Activated T-helper 1 cell treated with anti-CD3 and anti-CD28 coated beads, Interleukin-12 subunit alpha, Interleukin-12 subunit beta, Interleukin-2, Interleukin-4 antibody, amounts not matched to agents 30 ng/mL and 10 ng/mL and 1 ng/mL, durations not matched to agents 14 hours and 24 hours and 36 hours (primary cell): Measurements from ENCODE around the gene S1PR5. TPM values are rescaled to one million over a fixed set of nuclear protein-coding genes. Genes with fewer than 3 reads are reported as not detected.

Experiments used
- DNase-seq: peaks from one replicate; pipeline ENCODE4 v3.0.0; 2021; ENCODE audit warnings: low spot score
- H3K27ac Mint-ChIP-seq: one replicate; pipeline ENCODE4 v1.8.0; 2021; ENCODE audit warnings: mild to moderate bottlenecking, mixed read lengths
- H3K27me3 Mint-ChIP-seq: one replicate; pipeline ENCODE4 v1.8.0; 2022; ENCODE audit warnings: mild to moderate bottlenecking, moderate library complexity, mixed read lengths; ENCODE audit not compliant: insufficient read depth
- H3K36me3 Mint-ChIP-seq: one replicate; pipeline ENCODE4 v1.8.0; 2021; ENCODE audit warnings: low read depth, mixed read lengths
- H3K4me1 Mint-ChIP-seq: one replicate; pipeline ENCODE4 v1.8.0; 2021; ENCODE audit warnings: low read depth, mixed read lengths
- H3K4me3 Mint-ChIP-seq: one replicate; pipeline ENCODE4 v1.8.0; 2021; ENCODE audit warnings: mild to moderate bottlenecking, moderate library complexity, mixed read lengths
- H3K9me3 Mint-ChIP-seq: one replicate; pipeline ENCODE4 v1.8.0; 2021; ENCODE audit warnings: mixed read lengths
- intact Hi-C: fragments of 100-400 bp; cut with micrococcal nuclease; formaldehyde crosslinking; loops from one replicate; pipeline ENCODE4 v1.15.1; 2024
- total RNA-seq: library from RNA; stranded (reverse); gene quantifications from 2 replicates; pipeline ENCODE4 v1.2.3, GENCODE V29; 2022

S1PR5 gene
- total RNA-seq, 1 donor from 2014 or later = not detected

DNA sequence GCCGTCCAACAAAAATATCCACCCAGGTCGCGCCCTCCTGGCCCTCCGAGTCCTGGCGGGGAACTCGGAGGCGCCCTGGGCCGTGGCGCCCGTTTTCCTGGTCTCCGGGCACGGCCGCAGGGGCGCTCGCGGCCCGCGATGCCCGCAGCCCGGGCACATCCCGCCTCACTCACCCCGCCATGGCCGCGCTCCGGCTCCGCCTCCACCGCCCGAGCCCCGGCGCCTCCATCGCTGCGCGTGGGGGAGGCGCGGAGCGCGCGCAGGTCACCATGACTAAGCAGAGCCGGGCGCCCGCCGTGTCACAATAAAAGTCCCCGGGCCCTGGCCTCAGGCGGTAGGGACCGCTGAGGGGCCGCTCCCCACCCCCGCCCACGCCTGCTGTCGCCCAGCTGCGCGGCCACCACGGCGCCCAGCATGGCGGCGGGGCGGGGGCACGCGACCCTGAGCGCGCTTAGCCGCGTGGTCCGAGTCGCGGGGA, 14.7 kb downstream of the S1PR5 start:
- H3K9me3 Mint-ChIP-seq = no peaks in the 10 kb centered on the region
- intact Hi-C loops = loop anchor here (1.0 to 5.0 kb wide), 6 partner anchors 23 to 195 kb away; partner anchors contain the start of genes CDC37 and ILF3

DNA sequence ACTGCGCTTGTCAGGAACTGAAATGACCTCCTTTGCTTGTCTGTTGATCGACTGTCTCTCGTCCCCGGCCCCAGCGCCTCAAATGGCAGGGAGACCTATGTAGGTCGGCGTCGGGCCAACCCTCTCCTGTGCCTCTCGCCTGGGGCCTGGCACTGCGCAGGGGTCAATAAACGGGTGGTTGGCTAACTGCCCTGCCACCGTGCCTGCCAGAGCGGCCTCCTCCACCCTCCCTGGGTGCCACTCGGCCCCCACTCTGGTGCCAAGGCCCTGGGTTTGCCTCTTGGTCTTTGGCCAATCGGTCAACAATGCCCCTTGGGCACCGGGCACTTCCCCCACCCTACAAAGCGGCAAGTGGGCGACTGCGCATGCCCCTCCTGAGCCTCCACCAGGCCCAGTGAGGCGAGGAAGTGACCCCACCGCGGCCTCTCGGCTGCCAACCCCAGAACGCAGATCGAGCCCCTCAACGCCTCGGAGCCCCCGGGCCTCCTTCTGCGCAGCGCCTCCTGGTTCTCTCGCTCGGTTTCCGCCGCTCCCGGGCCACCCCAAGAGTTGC, 15.2 kb downstream of the S1PR5 start:
- Mint-ChIP-seq H3K36me3 (peaks cover 23% of the 10 kb centered on the region), H3K27ac (peak overlapping the region; percentile 88), H3K27me3 (no peaks in the 10 kb centered on the region), H3K4me3 (peak overlapping the region; percentile 94), H3K9me3 (no peaks in the 10 kb centered on the region), H3K4me1 (peaks cover 36% of the 10 kb centered on the region)
- intact Hi-C loops = loop anchor here (1.0 to 5.0 kb wide), 6 partner anchors 23 to 195 kb away; partner anchors contain the start of genes CDC37 and ILF3
- DNase-seq = peak; percentile 30

More for the DNA sequence above, 14.7 kb downstream of the S1PR5 start:
- peak; percentile 92 for DNase-seq
- Mint-ChIP-seq H3K36me3 (peaks cover 19% of the 10 kb centered on the region), H3K4me3 (peak overlapping the region; percentile 94), H3K27ac (peak overlapping the region; percentile 88), H3K27me3 (no peaks in the 10 kb centered on the region), H3K4me1 (peaks cover 31% of the 10 kb centered on the region)

DNA sequence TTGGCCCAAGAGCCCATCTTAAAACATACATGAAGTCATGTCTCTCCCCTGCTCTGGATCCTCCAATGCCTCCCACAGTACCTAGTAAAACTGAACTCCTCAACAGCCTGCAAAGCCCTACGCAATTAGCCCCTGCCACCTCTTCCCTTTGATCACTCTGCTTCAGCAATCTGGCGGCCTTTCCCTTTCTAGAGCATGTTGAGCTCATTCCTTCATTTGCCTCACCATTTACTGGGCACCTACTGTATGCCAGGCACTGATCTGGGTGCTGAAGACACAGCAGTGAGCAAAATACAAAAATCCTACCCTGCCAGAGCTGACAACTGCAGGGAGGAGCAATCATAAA, 17.0 kb downstream of the S1PR5 start:
- intact Hi-C loops = loop anchor here (5.0 kb wide), 2 partner anchors 38 to 197 kb away; no protein-coding TSS in a partner anchor
- Mint-ChIP-seq H3K9me3 (no peaks in the 10 kb centered on the region), H3K27me3 (no peaks in the 10 kb centered on the region), H3K36me3 (peaks cover 27% of the 10 kb centered on the region), H3K4me3 (peak overlapping the region; percentile 94), H3K27ac (peak overlapping the region; percentile 77), H3K4me1 (peaks cover 30% of the 10 kb centered on the region)
- no peak for DNase-seq

DNA sequence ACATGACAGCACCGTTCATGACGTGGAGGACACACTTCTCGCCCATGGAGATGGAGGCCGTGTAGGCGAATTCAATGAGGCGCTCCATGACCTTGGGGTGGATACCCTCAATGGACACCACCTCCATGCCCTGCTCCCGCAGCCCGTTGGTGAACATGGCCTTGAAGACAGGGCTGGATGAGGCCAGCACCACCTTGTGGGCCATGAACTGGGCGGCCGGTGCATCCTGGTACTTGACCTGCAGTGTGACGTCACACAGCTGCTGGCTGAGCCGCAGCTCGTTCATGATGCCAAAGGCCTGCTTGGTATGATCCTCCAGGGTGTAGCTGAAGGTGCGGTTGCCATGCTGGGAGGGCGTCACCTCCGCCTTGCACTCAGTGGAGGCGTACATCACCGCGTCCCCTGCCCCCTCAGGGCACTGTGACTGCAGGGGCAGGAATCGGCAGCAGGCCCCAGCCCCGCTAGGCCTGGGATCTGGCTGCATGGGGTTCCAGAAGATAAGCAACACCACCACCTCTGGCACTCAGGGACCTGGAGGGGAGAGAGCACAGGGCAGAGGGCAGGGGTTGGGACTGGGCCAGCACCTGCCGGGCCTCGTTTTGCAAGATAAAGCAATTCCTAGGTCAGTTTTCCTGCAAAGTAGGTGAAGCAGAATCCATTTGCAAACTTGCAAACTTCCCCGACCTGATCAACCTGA, 17.5 kb downstream of the S1PR5 start:
- Mint-ChIP-seq H3K36me3 (peaks cover 27% of the 10 kb centered on the region), H3K9me3 (no peaks in the 10 kb centered on the region), H3K4me1 (peaks cover 30% of the 10 kb centered on the region), H3K4me3 (peak overlapping the region; percentile 94), H3K27me3 (no peaks in the 10 kb centered on the region), H3K27ac (no peak overlapping the region)
- intact Hi-C loops = loop anchor here (5.0 kb wide), 2 partner anchors 37 to 198 kb away; no protein-coding TSS in a partner anchor
- DNase-seq = no peak

DNA sequence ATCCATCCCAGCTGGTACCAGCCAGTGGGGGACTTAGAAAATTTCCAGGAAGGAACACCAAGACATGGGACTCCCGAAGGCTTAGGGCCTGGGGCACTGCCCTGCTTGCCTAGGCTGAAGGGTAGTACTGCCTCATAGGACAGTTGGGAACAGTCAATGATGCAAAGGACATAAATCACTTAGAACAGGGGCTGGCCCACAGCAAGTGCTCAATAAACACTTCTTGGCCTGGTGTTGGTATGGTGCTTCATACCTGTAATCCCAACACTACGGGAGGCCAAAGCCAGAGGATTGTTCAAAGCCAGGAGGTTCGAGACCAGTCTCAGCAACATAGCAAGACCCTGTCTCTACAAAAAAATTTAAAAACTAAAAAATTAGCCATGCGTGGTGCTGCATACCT, 19.9 kb downstream of the S1PR5 start:
- no peak for DNase-seq
- peaks cover 31% of the 10 kb centered on the region for H3K36me3 Mint-ChIP-seq
- H3K27ac Mint-ChIP-seq = no peak overlapping the region
- no peaks in the 10 kb centered on the region for H3K9me3 Mint-ChIP-seq
- peaks cover 30% of the 10 kb centered on the region for H3K4me1 Mint-ChIP-seq
- no peaks in the 10 kb centered on the region for H3K27me3 Mint-ChIP-seq
- H3K4me3 Mint-ChIP-seq = no peak overlapping the region
- intact Hi-C loops = no loop called here

DNA sequence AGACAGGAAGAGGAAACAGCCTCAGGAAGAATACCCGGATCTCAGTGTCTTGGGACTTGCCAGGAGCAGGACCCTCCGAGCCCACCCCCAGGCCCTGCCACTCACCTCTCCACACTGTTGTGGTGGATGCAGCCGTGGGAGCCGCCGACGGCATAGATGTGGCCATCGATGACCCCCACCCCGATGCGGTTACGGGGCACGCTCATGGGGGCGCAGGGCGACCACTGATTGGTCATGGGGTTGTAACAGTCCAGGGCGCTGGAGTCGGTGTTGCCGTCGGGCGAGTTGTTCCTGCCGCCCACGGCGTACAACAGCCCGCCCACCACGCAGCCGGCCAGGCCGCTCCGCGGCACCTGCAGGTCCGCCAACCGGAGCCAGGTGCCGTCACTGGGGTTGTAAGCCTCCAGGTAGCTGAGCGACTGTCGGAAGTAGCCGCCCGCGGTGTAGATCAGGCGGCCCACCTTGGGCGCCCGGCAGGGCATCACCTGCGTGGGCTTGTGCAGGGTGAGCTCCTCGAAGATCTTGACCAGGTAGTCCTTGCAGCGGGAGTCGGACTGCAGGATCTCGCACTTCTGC, 25.7 kb downstream of the S1PR5 start:
- no peaks in the 10 kb centered on the region for H3K9me3 Mint-ChIP-seq
- H3K27me3 Mint-ChIP-seq = no peaks in the 10 kb centered on the region
- intact Hi-C loops = no loop called here
- no peak overlapping the region for H3K4me3 Mint-ChIP-seq
- no peak overlapping the region for H3K27ac Mint-ChIP-seq
- H3K4me1 Mint-ChIP-seq = no peaks in the 10 kb centered on the region
- DNase-seq = no peak
- peaks cover 33% of the 10 kb centered on the region for H3K36me3 Mint-ChIP-seq

DNA sequence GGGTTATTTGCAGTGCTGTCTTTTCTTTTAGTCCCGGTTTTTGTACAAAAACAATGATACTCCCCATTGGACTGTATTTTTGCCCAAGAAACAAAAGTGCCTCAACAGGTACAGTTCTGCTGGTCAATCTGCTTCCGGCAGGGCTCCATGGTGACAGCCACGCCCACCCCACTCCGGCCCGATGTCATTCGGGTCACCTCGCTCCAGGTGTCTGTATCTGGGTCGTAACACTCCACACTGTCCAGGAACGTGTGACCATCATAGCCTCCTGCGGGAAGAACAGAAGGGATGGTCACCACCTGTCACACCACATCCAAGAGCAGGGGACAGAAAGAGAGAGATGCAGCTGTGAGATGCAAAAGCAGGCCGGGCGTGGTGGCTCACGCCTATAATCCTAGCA, 30.7 kb downstream of the S1PR5 start:
- Mint-ChIP-seq H3K27ac (no peak overlapping the region), H3K36me3 (peaks cover 22% of the 10 kb centered on the region), H3K4me3 (no peak overlapping the region), H3K9me3 (no peaks in the 10 kb centered on the region), H3K4me1 (no peaks in the 10 kb centered on the region), H3K27me3 (no peaks in the 10 kb centered on the region)
- intact Hi-C loops = no loop called here
- no peak for DNase-seq

DNA sequence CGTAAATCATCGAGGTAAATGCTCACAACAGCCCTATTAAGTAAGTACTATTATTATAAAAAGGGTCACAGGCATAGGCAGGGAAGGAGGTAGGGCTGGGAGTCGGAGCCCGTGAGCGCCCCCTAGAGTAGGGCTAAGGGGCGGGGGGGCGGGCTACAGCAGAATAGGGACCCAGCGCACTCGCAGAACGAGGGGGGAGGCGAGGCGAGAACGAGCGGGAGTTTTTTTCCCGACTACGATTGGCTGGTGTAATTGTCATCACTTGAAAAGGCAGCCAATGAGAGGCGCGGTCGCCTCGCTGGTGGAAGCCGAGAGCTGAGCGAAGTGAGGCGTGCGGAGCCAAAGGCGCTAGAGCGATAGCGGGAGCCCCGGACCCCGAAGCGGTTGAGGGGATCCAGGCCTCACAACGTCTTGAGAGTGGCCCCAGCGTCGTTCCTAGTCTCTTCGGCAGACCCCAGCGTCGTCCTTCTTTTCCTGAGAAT, 38.3 kb downstream of the S1PR5 start:
- Mint-ChIP-seq H3K4me1 (peaks cover 16% of the 10 kb centered on the region), H3K27me3 (no peaks in the 10 kb centered on the region), H3K27ac (peak overlapping the region; percentile 76), H3K9me3 (no peaks in the 10 kb centered on the region), H3K36me3 (no peaks in the 10 kb centered on the region), H3K4me3 (peak overlapping the region; percentile 68)
- intact Hi-C loops = loop anchor here (1.0 kb wide), 3 partner anchors 18 to 76 kb away; partner anchors contain the start of gene CDC37
- peak; percentile 86 for DNase-seq

DNA sequence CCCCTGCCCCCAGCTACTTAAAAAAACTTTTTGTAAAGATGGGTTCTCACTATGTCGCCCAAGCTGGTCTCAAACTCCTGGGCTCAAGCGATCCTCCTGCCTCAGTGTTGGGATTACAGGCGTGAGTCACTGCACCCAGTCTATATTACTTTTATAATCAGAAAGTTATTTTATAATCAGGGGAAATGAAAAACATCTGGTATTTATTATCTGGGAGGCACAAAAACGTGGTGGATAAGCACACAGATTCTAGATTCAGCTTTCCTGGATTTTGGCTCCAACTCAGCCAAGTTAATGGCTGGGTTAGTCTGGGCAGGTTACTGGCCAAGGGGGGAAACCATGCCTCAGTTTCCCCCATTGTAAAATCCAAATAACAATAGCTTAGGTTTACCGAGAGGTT, 38.8 kb downstream of the S1PR5 start:
- no peaks in the 10 kb centered on the region for H3K27me3 Mint-ChIP-seq
- H3K36me3 Mint-ChIP-seq = no peaks in the 10 kb centered on the region
- intact Hi-C loops = no loop called here
- no peaks in the 10 kb centered on the region for H3K9me3 Mint-ChIP-seq
- H3K27ac Mint-ChIP-seq = no peak overlapping the region
- H3K4me1 Mint-ChIP-seq = peaks cover 18% of the 10 kb centered on the region
- no peak for DNase-seq
- peak overlapping the region; percentile 11 for H3K4me3 Mint-ChIP-seq

DNA sequence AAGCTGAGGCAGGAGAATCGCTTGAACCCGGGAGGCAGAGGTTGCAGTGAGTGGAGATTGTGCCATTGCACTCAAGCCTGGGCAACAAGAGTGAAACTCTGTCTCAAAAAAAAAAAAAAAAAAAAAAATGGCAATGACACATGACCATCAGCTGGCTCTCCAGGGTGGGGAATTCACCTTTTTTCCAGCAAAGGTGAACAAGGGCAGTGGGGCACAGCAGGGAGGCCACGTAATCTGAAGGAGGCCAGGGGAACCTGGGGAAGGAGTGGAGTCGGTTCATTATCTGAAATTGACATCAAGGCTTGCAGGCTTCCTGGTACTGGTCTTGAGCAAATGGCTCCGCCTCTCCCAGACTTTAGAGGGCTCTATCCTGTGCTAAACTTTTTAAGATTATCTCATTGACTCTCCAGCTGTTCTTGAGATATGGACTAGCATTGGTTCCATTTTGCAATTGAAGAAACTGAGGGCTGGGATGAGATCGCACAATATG, 42.2 kb downstream of the S1PR5 start:
- peaks cover 22% of the 10 kb centered on the region for H3K4me1 Mint-ChIP-seq
- DNase-seq = no peak
- H3K4me3 Mint-ChIP-seq = no peak overlapping the region
- no peaks in the 10 kb centered on the region for H3K36me3 Mint-ChIP-seq
- intact Hi-C loops = no loop called here
- H3K27me3 Mint-ChIP-seq = no peaks in the 10 kb centered on the region
- no peaks in the 10 kb centered on the region for H3K9me3 Mint-ChIP-seq
- H3K27ac Mint-ChIP-seq = no peak overlapping the region

DNA sequence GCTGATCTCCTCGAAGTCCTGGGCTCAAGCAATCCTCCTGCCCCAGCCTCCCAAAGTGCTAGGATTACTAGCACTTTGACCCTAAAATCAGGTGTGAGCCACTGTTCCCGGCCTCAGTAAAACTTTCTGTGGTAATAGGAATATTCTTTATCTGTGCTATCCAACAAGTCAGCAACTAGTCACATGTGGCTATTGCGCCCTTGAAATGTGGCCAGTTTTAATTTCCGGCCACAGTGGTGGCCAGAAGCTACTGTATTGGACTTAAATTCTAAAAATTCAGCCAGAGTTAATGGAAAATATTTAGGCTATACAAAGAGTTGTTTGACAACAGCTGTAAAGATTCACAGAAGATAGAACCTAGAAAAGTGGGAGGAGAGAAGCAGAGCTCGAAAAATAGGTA, 44.1 kb downstream of the S1PR5 start:
- Mint-ChIP-seq H3K9me3 (no peaks in the 10 kb centered on the region), H3K4me3 (no peak overlapping the region), H3K27ac (no peak overlapping the region), H3K27me3 (no peaks in the 10 kb centered on the region), H3K4me1 (peaks cover 13% of the 10 kb centered on the region), H3K36me3 (peaks cover 9% of the 10 kb centered on the region)
- intact Hi-C loops = no loop called here
- no peak for DNase-seq

DNA sequence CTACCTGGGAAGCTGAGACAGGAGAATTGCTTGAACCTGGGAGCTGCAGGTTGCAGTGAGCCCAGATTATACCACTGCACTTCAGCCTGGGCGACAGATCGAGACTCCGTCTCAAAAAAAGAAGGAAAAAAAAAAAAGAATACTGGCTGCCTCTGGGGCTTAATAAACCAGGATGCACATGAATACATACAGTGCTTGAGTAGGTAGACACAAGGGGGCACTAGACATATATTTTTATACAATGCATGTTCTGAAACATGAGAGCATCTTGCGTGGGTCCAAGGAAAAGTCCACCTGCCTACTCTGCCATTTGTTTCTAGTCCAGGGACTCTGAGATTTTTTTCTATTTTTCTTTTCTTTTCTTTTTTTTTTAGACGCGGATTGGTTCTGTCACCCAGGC, 45.3 kb downstream of the S1PR5 start:
- Mint-ChIP-seq H3K36me3 (peaks cover 11% of the 10 kb centered on the region), H3K9me3 (no peaks in the 10 kb centered on the region), H3K4me3 (no peak overlapping the region), H3K27ac (peak overlapping the region; percentile 18), H3K27me3 (no peaks in the 10 kb centered on the region), H3K4me1 (peaks cover 13% of the 10 kb centered on the region)
- DNase-seq = no peak
- intact Hi-C loops = no loop called here

DNA sequence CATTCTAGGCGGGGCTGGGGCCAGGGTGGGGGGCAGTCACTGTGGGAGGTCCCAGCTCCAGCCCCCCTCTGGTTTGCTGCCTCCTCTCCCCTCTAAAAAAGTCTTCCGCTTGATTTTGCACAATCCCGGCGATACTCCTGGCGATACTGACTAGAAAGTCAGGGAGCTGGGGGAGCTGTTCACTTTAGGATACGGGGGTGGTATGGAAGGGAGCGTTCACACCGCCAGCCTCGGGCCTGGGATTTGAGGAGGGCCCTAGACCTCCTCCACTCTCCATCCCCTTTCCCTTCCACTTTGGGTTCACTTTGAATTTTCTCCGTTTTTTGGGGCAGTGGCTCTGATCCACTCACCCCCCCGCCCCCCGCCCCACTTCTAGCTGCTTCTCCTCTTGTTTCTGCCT, 49.1 kb downstream of the S1PR5 start:
- no peak overlapping the region for H3K27ac Mint-ChIP-seq
- intact Hi-C loops = no loop called here
- peaks cover 1% of the 10 kb centered on the region for H3K4me1 Mint-ChIP-seq
- no peak for DNase-seq
- no peaks in the 10 kb centered on the region for H3K9me3 Mint-ChIP-seq
- peaks cover 25% of the 10 kb centered on the region for H3K36me3 Mint-ChIP-seq
- no peak overlapping the region for H3K4me3 Mint-ChIP-seq
- no peaks in the 10 kb centered on the region for H3K27me3 Mint-ChIP-seq
